Measurements from ENCODE around the gene SF3B2.
"Not testable (repeated sequence)": the region's sequence is repeated elsewhere in the genome, so short reads cannot be mapped to it uniquely, and the experiment has no call there.

The SF3B2 gene

DNA sequence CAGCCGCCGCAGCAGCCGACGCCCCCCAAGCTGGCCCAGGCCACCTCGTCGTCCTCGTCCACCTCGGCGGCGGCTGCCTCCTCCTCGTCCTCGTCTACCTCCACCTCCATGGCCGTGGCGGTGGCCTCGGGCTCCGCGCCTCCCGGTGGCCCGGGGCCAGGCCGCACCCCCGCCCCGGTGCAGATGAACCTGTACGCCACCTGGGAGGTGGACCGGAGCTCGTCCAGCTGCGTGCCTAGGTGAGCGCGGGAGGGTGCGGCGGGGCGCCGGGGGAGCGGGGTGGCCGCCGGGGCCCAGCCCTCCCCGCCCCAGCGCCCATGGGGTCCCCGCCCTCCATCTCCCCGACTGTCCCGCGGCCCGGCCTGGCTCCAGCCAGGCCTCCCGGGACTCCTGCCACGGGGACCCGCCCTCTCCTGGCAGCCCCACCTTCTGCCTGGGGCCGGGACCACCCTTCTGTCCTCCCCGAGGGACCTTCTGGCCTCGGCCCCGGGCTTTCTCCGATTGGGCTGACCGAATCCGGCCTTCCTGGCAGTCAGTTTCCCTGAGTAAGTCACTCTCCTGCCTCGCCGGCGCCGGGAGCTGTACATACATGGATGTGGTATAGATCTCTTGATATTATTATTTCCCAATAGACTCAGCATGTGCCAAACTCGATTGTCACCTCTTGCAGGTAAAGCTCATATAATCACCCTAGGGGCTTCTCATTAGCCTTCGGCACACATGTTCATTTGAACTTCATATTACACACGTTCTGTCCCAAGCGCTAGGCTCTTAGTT lies 18.6 kb downstream of the SF3B2 start:
- FAIRE-seq (no peak), DNase-seq (ENCODE audit: extremely low spot score, insufficient read length, low read depth) (no peak)

DNA sequence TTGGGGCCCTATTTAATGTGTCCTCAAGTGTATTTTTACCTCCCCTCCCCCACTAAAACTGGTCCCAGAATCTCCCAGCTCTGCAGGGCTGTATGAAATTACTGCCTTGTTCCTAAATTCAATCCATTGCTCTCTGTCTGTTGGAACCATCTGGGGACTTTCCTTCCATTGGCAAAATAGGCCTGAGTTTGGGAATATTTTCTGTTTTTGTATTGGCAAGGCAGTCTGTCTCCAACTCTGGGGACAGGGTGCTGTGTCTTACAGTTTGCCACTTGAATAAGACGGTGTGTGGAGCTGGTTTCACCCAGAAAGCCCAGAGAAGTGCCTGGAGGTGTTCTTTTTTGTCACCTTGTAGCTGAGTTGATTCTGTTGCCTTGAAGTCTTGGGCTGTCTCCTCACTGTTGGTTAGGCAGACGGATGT lies 19.2 kb downstream of the SF3B2 start:
- FAIRE-seq (no peak), DNase-seq (ENCODE audit: extremely low spot score, insufficient read length, low read depth) (no peak)

DNA sequence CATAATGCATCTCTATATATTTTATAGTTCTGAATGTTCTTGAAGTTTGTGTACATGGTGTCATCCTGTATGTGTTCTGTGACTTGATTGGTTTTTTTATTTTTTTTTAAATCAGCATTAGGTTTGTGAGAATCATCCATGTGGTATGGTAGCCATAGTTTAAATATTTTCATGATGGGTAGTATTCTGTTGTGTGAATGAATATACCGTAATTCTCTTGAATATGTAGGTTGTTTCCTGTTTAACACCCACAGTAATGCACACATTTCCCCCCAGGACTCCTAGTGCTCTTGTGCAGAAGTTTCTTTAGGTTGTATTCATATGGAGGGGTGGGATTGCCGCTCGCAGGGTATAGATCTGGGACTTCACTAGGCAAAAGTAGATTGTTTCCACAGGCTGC lies 19.9 kb downstream of the SF3B2 start:
- FAIRE-seq = no peak
- no peak for DNase-seq (ENCODE audit: extremely low spot score, insufficient read length, low read depth)

DNA sequence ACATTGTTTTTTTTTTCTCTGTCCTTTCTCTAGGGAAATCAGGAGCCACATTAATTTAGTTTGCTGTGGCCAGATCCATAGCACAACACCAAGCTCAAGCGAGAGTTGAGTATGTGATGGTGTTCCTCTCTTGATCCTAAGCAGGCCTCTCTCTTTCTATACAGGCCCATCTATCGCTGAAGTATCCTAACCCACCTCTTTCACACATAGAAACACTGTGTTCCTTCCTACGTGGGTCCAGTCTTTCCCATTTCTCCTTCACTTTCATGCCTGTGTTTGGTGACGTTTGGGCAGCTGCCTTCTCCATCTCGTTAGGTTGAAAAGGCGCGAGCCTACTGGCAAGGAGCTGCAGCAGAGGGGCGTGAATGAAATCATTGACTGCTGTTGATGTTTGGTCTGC lies 20.4 kb downstream of the SF3B2 start:
- no peak for DNase-seq (ENCODE audit: extremely low spot score, insufficient read length, low read depth)
- FAIRE-seq = no peak

DNA sequence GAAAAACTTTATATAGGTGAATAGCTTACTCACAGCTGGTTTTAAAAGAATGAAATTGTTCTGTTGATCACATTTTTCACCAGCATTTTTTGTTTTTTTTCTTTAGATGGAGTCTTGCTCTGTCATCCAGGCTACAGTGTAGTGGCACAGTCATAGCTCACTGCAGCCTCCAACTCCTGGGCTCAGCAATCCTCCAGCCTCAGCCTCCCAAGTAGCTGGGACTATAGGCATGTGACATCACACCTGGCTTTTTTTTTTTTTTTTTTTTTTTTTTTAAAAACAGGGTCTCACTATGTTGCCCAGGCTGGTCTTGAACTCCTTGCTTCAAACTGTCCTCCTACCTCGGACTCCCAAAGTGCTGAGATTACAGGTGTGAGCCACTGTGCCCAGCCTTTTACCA lies 21.5 kb downstream of the SF3B2 start:
- FAIRE-seq (no peak), DNase-seq (ENCODE audit: extremely low spot score, insufficient read length, low read depth) (no peak)

DNA sequence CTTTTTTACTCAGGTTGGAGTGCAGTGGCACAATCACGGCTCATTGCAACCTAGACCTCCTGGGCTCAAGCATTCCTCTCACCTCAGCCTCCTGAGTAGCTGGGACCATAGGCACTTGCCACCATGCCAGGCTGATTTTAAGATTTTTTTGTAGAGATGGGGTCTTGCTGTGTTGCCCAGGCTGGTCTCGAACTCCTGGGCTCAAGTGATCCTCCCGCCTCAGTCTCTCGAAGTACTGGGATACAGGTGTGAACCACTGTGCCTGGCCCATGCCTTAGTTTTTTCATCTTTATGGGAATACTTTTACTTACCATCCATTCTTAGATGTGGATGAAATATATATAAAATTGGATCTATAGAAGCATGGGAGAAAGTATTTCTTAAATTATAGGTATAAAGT lies 23.1 kb downstream of the SF3B2 start:
- no peak for FAIRE-seq
- DNase-seq (ENCODE audit: extremely low spot score, insufficient read length, low read depth) = no peak

DNA sequence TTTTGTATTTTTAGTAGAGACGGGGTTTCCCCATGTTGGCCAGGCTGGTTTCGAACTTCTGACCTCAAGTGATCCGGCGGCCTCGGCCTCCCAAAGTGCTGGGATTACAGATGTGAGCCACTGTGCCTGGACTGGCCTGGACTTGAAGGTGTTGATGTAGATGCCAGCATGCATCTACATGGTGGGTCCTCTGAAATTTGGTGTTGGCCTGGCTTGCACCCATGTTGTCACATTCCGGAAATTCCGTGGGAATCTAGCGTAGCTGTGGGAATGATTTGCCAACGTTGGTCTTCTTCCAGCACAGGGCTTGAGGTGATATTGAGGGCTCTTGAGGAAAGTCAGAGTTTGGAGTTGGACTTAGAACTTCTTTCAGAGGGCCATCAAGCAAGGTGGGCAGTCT lies 24.4 kb downstream of the SF3B2 start:
- FAIRE-seq (no peak), DNase-seq (ENCODE audit: extremely low spot score, insufficient read length, low read depth) (no peak)

DNA sequence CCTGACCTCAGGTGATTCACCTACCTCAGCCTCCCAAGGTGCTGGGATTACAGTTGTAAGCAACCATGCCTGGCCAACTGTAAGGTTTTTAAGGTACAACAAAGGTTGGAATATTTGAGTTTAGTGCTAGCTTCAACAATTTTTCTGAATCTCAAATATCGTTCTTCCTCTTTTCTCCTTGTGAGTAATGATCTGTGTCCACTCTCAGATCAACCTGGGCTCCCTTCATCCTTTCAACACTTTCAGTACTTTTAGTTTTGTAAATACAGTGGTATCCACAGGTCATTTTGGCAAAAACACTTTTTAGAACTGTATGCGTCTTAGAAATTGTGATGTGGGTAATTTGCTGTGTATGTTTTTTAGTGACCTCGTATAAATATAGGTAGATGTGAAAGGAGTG lies 25.8 kb downstream of the SF3B2 start:
- DNase-seq (ENCODE audit: extremely low spot score, insufficient read length, low read depth) (no peak), FAIRE-seq (no peak)

DNA sequence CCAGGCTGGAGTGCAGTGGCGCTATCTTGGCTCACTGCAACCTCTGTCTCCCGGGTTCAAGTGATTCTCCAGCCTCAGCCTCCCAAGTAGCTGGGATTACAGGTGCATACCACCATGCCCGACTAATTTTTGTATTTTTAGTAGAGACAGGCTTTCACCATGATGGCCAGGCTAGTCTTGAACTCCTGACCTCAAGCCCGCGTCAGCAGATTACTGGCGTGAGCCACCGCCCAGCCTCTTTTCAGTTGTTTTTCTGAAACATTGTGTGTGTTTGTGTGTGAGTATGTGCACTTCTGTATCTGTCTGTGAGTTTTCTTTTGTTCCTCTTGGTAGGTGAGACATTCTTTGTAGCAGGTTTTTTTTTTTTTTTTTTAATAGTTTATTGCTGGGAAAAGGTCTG lies 26.8 kb downstream of the SF3B2 start:
- not testable (repeated sequence) for FAIRE-seq; DNase-seq (ENCODE audit: extremely low spot score, insufficient read length, low read depth)

DNA sequence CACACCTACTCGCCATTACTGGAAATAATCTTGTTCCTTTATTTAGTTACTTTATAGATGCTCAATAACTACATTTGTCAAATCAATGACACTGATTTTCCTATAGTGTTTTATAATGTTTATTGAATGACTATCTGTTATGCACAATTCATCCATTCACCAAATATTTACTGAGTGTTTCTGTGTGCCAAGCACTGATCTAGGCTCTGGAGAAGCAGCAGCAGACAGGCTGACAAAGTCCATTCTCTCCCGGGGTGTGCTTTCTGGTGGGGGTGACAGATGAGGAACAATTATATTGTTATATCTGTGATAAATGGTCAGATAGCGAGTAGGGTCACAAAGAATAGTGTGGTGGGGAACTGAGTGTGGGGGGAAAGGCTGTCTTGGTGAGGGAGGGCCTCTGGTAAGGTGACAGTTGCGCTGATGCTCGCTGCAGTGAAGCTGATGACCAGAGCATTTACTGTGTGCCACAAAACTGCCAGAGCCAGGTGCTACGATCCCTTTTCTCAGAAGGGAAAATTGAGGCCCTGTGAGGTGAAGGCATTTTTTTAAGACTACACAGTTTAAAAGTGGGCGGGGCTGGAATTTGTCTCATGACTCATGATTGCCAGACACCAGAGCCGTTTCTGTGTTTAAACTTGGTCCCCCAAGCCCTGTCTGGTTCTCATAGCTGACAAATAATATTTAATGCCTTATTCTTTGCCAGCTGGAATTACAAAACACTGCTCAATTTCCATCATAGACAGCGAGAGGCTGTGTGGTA lies 28.1 kb downstream of the SF3B2 start:
- FAIRE-seq (no peak), DNase-seq (ENCODE audit: extremely low spot score, insufficient read length, low read depth) (no peak)

DNA sequence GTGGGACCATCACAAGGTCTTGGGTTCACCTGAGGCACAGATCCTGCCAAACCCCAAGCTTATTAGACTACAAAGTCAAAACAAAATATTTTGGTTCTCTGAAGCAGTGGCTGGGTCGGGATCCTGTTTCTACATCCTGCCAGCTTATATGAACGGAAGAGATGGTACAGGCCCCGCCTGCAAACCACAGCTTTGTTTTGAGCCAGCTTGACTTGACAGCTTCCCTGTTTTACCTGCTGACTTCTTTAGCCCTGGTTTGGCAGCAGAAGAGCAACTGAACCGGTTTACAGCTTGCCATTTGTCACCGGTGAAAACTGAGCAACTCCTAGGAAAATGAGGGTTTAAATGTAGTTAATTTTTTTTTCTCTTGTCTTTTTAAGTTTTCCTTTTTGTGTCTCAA lies 29.3 kb downstream of the SF3B2 start:
- FAIRE-seq (peak; percentile 81), DNase-seq (ENCODE audit: extremely low spot score, insufficient read length, low read depth) (no peak)

DNA sequence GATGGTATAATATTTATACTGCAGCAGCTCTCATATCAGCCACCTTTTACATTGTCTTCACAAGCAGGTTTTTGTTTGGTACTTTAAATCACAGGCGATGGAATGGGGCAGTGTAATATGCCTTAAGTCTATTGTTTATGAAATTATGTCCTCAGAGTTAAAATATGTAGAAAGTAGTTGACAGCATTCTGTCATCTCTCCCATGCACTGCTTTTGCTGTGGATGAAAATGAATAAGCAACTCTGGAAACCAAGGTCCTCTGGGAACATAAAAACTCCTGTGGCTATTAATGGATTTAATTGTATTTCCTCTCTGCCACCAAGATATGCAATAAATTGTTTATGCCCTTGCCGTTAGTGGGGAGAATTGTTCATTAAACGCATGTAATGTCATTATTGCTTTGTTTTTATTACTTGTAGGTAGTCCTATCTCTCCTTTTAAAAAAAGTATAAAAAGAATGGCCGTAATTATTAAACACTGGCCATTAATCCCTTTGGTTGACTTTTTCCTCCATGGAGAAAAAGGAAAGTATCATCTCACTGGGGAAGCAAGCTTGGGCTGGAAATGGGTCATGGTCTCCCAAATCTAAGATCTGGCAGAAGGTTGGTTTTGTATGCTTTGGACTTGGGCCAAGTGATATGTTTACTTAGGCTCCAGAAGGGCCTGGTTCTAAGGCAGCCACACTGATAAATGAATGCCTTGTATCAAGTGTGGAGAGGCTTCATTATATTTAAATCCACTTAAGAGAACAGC lies 31.0 kb downstream of the SF3B2 start:
- no peak for FAIRE-seq
- no peak for DNase-seq (ENCODE audit: extremely low spot score, insufficient read length, low read depth)

DNA sequence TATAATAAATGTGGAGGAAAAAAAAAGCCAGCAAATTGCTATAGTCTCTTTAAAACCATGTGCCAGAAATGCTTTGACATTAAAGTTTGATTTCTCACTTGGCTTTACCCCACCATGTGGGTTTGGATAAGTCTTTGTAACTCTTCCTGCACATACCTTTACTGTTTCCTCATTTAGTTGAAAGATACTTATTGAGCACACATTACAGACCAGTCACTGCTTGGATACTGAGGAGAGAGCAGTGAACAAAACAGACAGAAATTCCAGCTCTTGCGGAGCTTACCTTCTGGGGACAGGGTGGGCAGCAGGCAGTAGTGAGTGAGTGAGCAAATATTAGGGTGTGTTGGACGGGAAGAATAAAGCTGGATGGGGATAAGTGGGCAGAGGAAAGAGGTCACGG lies 31.6 kb downstream of the SF3B2 start:
- DNase-seq (ENCODE audit: extremely low spot score, insufficient read length, low read depth) = no peak
- FAIRE-seq = no peak

DNA sequence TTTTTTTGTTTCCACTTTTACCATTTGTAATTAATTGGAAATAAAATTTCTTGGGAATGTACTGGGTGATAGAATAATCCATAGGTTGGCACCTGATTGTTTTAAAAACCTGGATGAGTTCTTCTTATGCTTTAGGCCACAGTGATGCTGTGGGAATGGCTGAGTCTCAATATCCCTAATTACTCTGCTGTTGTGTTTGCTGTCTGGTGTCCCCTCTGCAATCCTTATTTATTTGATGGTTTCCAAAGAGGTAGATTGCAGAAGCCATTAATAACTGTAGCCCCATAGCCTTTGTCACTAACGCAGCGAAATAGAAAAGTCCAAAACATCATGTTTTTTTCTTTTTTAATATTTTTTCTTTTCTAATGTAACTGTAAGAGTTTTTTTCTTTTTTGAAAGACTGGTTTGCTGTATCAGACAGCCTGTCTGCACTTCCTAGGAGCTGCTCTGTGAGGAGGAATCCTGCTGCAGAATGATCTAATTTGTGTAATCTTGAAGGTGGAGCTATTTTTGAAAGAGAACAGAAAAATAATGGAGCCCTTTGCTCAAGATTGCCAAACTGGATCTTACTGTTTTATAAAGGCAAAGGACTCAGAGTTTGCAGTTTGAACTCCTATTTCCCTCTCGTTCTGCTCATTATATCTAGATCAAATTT lies 32.8 kb downstream of the SF3B2 start:
- FAIRE-seq (no peak), DNase-seq (ENCODE audit: extremely low spot score, insufficient read length, low read depth) (no peak)

DNA sequence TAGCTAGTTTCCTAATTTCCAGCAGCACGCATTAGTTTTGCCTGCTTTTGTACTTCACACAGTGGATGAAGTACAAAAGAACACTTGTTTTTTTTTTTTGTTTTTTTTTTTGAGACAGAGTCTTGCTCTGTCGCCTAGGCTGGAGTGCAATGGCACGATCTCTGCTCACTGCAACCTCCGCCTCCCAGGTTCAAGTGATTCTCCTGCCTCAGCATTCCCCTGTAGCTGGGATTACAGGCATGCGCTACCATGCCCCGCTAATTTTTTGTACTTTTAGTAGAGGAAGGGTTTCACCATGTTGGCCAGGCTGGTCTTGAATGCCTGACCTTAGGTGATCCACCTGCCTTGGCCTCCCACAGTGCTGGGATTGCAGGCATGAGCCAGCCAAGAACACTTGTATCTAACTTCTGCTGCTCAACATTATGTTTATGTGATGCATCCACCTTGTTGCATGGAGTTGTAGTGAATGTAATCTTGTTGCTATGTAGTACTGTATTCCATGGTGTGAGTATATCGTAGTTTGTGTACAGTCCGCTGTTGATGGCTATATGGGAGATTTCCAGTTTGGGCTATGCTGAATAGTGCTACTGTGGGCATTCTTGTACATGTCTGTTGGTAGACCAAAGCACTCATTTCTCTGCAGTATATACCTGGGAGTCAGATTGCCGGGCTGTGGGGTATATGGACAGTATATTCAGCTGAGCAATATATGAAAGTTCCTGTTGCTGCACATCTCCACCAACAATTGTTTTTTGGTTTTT lies 35.2 kb downstream of the SF3B2 start:
- DNase-seq (ENCODE audit: extremely low spot score, insufficient read length, low read depth) (no peak), FAIRE-seq (no peak)

DNA sequence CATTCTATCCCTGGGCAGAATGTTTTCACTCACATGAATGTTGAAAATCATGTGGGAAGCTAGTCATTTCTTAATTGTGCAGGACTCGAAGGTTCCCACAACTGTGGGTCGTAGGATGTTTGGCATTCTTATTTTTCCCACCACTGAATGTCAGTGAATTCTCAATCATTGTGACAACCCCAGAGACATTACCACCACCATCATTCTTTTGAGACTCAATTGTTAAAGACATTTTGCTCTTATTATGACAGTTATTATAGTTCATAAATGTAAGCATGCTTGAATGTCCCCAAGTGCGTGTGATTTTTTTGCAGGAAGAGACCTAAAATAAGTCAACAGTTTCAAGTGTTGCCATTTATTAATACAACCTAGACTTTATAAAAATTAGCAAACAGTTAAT lies 36.9 kb downstream of the SF3B2 start:
- DNase-seq (ENCODE audit: extremely low spot score, insufficient read length, low read depth) = no peak
- no peak for FAIRE-seq

DNA sequence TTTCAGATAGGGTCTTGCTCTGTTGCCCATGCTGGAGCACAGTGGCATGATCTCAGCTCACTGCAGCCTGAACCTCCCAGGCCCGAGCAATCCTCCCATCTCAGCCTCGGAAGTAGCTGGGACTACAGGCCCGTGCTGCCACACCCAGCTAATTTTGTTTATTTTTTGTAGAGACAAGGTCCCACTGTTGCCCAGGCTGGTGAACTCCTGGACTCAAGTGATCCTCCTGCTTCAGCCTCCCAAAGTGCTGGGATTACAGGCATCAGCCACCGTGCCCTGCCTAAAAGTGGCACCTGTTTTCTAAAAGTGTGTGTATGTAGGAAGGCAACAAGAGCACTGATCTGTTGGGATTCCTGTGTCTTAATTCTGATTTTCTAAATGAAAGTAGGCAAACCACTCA lies 38.1 kb downstream of the SF3B2 start:
- DNase-seq (ENCODE audit: extremely low spot score, insufficient read length, low read depth) = no peak
- FAIRE-seq = no peak

DNA sequence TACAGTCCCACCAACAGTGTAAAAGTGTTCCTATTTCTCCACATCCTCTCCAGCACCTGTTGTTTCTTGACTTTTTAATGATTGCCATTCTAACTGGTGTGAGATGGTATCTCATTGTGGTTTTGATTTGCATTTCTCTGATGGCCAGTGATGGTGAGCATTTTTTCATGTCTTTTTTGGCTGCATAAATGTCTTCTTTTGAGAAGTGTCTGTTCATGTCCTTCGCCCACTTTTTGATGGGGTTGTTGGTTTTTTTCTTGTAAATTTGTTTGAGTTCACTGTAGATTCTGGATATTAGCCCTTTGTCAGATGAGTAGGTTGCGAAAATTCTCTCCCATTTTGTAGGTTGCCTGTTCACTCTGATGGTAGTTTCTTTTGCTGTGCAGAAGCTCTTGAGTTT lies 40.0 kb downstream of the SF3B2 start:
- FAIRE-seq; DNase-seq (ENCODE audit: extremely low spot score, insufficient read length, low read depth): not testable (repeated sequence)

DNA sequence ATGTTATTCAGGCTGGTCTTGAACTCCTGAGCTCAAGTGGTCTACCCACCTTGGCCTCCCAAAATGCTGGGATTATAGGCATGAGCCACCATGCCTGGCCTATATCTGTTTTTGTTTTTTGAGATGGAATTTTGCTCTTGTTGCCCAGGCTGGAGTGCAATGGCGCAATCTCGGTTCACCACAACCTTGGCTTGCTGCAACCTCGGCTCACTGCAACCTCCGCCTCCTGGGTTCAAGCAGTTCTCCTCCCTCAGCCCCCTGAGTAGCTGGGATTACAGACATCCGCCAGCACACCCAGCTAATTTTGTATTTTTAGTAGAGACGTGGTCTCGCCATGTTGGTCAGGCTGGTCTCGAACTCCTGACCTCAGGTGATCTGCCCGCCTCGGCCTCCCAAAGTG lies 47.6 kb downstream of the SF3B2 start:
- FAIRE-seq; DNase-seq (ENCODE audit: extremely low spot score, insufficient read length, low read depth): not testable (repeated sequence)

Measured in GM18507 (cell line).